Activated naive CD4-positive, alpha-beta T cell treated with Interleukin-2 at 50 U/mL for 16 hours (primary cell): ENCODE measurements around the gene PARP2.
"Not testable (repeated sequence)": the region's sequence is repeated elsewhere in the genome, so short reads cannot be mapped to it uniquely, and the experiment has no call there.

Experiments used
- DNase-seq: peaks from one replicate; pipeline ENCODE4 v3.0.0-alpha.2; 2020

PARP2 gene, protein sequence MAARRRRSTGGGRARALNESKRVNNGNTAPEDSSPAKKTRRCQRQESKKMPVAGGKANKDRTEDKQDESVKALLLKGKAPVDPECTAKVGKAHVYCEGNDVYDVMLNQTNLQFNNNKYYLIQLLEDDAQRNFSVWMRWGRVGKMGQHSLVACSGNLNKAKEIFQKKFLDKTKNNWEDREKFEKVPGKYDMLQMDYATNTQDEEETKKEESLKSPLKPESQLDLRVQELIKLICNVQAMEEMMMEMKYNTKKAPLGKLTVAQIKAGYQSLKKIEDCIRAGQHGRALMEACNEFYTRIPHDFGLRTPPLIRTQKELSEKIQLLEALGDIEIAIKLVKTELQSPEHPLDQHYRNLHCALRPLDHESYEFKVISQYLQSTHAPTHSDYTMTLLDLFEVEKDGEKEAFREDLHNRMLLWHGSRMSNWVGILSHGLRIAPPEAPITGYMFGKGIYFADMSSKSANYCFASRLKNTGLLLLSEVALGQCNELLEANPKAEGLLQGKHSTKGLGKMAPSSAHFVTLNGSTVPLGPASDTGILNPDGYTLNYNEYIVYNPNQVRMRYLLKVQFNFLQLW

DNA sequence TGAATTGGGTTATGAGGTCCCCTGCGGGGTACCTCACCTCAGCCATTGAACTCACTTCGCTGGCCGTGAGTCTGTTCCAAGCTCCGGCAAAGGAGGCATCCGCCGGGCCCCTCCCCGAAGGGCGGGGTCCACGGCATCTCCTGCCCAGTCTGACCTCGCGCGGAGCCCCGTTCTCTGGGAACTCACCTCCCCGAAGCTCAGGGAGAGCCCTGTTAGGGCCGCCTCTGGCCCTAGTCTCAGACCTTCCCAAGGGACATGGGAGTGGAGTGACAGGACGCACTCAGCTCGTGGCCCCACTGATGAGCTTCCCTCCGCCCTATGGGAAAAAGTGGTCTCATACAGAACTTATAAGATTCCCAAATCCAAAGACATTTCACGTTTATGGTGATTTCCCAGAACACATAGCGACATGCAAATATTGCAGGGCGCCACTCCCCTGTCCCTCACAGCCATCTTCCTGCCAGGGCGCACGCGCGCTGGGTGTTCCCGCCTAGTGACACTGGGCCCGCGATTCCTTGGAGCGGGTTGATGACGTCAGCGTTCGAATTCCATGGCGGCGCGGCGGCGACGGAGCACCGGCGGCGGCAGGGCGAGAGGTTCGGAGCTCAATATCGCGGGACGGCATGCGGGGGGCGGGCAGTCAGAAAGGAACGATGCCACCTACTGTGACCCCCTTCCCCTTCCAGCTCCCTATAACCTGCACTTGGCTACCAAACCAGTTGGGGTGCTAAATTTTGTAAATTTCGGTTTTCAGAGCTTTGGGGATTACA, at the start of gene PARP2:
Gene PARP2, plus strand, starts transcription at position 544 of the 770 bp plus-strand sequence. Its CDS starts 7 bp downstream, at position 551.
- peak; percentile 93 for DNase-seq

DNA sequence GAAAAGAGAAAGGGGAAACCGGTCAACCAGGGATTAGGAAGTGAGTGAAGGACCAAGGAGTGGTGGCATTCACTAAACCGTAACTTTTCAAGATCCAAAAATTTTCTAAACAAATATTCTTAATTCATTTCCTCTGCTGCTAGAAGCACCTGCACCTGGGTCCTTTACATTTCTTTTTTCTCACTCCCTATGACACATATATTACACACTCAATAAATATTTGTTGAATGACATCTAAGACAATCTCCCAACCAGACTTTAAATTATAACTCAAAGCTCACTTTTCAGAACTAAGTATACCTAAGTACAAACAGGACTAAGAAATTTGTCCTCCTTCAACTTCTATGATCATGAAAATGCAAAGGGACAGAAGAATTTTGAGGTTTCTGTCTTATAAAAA, 48.8 kb upstream of the PARP2 start:
- no peak for DNase-seq

DNA sequence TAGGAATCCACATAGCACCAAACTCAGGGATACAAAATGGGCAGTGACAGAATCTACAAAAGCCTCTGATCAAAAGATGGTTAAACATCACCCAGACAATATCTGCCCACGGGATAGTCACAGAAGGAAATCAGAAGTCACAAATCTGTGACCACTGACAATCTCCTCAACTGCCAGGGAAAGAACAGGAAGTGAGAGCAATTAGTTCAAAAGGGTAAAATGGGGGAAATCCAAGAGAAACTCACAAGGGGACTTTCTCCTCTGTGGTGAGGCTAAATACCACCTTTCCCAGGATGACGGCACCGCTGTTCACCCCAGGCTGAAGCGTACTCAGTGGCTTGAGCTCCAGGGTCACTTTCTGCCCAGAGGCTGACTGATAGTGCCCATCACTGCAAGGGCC, 48.4 kb upstream of the PARP2 start:
- DNase-seq, result no peak

DNA sequence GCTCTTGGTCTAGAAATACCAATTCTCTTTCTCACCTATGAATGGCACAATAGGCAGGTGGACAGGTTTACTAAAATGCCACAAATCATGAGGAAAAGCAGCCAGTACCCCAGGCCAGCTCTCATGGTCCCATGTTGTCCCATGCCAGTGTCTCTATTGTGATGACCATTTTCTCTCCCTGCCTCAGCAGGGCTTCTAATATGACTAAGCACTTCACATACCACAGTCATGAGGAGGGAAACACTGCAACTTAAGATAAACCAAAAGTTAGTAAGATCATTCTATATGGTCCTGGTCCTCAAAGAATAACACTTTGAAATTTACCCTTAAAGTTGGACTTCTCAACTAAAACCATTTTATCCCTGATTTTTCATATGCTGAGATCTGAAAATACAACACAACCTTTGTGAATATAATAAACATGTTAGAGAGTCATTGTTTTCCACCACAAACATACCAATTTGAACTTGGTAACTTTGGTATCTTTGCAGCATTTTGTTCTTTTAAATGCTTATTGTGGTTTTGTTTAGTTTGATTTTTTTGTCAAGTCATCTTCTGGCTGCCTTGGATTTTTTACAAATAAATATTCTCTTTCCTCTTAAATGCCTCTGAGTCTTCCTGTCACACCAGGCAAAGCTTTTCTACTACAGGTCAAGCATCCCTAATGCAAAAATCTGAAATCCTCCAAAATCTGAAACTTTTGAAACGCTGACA, 41.2 kb upstream of the PARP2 start:
- DNase-seq, result no peak

DNA sequence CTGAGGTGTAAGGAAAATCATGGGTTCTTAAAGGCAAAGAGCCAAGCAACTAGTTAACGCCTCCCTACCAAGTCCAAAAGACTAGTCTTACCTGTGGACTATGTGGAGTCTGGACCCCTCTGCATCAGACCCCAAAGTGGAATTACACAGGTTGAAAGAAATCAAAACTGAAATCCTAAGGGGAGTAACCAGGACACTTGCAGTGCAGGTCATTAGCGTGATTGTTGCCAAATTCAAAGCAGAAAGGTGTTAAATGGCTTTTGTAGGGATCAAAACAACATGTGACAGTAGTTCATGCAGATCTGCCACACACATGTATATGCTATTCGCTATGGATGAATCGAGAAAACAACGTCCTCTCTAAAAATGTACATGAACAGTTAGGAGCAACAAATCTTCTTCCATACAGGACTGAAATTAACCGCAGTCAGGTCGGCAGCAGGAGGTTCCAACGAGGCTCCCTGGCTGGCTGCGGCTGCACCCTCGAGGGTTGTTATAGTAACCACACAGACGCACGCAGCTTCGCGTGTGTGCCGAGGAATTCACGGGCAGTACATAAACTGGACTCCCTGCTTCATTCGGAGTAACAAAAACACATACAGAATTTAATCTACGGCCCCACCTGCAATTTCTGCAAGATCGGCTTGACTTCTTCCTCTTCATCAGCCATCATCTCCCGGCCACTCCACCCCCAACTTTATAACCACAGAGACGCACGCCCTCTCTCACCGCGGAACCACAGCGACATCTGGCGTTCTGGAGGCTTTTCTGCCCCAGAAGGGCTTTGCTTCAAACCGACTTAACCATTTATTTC, 38.0 kb upstream of the PARP2 start, which contains the start of gene TTC5:
Gene TTC5, minus strand, starts transcription at position 687 of the 814 bp plus-strand sequence. Its CDS starts 14 bp downstream, at position 673.
- peak; percentile 93 for DNase-seq

DNA sequence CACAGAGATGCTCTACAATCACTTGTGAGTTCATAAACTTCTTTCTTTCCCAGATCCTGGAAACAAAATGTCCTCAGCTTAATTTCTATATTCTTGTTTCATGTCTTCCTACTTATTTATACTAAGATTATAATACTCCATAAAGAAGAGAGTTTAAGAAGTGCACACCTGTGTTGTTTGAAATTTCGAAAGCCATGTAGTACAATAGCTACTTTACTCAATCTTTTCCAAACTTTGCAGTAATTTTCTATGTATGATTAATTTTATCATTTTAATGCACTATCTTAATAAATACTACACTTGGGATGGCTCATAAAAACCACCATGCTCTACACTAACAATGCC, 37.4 kb upstream of the PARP2 start:
- no peak for DNase-seq

DNA sequence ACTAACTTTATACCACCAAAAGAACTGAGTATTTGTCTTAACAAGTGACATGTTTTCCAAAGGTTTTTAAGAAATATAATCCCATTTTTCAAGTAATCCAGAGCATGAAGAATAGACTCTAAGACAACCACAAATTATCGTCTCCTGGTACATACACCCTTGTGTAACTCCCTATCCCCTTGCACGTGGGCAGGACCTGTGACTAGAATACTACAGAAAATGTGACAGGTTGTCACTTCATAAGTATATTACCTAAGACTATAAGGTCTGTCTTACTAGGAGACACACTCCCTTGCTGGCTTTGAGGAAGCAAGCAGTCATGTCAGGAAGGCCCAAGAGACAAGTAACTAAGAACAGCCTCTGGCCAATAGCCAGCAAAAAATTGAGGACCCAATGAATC, 29.4 kb upstream of the PARP2 start:
- DNase-seq, result no peak

DNA sequence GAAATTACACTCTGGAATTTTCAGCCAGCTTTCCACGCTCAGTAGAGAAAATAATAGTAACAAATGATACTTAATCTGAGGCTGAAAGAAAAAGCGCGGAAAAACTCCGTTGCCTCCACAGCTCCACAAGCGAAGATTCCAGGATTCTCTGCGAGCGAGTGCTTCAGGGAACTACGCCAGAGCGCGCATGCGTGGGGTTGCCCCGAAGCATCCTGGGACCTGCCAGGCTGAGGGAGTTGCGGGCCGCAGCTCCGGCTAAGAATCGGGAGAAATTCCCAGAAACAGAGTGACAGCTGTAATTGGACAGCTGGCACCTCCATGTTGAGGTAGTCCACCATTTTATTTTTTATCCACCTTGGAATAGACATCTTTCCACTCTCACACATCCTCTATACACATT, 25.7 kb upstream of the PARP2 start:
- no peak for DNase-seq

DNA sequence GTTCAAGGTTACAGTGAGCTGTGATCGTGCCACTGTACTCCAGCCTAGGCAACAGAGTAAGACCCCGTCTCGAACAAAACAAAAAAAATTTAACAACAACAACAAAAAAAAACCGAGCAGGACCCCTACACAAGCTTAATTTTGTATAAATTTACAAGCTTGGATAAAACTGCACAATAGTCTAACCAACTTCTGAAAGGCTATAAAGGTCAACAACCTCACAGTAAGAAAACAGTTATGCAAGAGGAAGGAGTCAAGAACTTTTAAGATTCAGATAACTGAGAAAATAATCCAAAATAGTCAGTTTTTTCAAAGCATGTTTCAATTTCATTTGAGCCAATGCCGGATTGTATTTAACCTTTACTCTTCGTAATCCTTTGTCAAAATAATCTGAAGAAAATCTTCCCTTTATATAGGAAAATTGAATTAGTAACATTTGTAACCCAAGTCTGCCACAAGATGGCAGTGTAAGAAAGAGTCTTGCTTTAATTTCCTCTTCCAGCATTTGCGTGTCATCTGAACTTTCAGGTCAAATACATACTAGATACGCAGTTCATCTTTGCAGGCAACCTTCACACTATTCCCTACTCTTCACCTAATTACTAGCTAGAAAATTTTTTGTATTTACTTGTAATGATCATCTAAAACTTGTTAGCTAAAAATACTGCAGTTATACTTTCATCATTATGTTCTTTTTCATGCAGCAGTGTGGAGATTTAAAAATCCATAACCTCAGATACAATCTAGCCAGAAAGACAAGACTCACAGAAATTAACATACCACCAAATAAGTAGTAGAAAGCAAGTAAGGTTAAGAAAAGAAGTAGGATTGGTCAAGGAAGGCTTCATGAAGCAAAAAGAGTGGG, 16.2 kb upstream of the PARP2 start:
- DNase-seq, result no peak

DNA sequence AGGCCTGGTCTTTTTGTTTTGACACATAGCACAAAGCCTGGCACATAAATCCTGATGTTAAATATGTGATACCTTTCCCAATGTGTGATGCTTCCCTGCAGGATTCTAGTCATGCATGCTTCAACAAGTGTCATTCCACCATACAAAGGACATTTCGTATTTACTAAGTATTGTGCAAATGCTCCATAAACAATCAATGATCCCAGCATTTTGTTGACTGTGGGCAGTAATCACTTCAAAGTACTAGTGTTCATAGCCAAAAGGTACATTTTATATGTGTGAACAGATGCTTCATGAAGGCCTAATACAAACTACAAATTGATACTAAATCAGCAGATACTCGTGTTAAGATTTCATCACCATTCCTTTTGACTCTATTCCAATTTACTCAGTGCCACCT, 14.7 kb upstream of the PARP2 start:
- DNase-seq, result no peak

DNA sequence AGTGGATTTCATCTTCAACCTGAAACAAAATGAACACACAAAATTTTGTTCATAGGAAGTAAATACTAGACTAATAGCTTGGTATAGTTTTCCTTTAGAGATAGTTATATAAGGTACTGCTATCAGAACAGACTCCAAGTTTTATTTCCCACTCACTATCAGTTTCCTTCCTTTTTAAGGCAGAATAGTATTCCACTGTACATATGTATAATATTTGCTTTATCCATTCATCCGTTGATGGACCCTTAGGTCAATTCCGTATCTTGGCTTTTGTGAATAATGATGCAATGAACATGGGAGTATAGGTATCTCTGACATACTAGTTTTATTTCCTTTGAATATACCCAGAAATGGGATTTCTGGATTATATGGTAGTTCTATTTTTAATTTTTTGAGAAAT, 14.1 kb upstream of the PARP2 start:
- no peak for DNase-seq

DNA sequence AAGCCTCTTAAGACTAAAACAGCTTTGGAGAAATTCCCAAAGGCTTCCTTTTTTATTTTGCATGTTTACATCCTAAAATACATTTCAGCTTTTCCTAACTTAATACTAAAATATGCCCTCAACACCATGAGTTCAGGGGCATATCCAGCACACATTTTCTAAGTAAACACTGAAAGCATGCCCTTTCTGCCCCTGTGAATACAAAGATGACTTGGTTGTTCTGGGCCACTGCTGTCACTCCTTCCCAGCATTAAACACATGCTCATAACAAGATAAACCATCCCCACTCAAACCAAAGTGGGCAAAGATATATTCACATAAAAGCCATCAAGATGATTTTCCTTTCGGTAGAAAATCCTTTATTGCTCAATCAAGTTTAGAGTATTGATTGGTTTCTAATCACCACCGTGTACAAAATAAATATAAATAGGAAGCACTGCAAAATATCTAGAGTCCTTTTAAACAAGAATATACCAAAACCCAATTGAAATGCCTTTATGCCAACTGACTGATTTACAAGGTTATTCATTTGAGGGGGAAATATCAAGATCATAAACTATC, 12.3 kb upstream of the PARP2 start:
- no peak for DNase-seq

DNA sequence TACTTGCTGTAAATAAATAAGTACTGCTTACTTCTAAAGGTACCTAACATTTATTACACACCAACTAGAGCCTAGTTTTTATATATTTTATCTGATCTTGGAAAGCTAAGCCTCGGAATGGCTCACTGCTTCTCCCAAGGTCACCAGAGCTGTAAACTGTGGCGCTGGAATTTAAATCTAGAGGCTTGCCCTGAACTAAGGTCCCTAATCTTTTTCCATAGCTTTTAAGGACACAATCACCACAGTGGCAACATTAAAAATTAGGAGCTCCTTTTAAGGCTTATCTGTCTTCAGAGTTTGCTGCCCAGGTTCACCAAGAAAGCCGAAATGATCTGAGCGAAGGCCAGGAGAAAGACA, 11.0 kb upstream of the PARP2 start:
- no peak for DNase-seq

DNA sequence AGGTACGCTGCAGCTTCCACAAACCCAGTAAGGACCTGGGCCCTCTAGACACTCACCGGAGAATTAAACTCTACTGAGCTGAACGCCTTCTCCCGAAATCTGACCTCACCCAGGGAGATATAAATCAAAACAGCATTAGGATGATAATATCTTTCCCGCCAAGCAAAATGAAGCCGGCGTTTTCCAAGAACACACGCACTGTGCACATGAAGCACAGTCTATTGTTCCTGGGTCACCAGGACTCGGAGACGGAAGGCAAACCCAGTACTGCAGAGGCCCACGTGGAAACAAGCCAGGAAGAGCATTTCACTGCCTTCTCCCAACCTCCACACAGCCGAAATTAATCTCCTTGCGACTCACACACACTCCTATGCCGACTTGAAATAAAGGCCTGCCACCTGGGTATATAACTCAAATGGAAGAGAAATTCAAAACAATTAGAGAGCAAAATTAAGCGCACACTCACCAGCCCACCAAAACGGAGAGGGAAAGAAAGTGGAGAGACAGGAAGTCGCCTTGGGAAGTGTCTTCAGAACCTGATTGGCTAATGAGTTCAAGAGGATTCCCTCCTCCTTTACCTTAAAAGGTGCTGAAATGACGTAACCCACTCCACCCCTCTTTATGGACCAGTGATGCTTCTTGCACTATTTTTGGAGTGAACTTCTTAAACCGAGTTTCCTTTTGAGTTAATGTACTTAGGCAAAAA, 10.5 kb upstream of the PARP2 start, which contains the start of gene CCNB1IP1:
Gene CCNB1IP1, minus strand, starts transcription at position 492 of the 706 bp plus-strand sequence. CDS start 16,756 bp downstream, outside the sequence.
- DNase-seq, result peak; percentile 32

DNA sequence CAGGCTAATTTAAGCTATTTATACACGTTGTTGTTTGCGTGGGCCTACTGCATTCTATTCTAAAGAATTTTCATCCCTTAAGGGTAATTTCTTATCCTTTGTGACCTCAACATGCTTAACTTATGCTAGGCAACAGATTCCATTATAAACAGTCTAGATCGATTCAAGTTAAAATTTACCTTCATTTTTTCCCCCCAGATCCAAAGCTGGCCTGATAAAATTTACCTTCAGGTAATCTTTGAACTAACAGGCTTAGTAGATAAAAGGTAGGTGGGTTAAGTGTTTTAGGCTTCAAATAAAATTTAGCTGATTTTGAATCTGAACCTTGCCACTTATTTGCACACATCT, 10.0 kb upstream of the PARP2 start:
- DNase-seq, result no peak

DNA sequence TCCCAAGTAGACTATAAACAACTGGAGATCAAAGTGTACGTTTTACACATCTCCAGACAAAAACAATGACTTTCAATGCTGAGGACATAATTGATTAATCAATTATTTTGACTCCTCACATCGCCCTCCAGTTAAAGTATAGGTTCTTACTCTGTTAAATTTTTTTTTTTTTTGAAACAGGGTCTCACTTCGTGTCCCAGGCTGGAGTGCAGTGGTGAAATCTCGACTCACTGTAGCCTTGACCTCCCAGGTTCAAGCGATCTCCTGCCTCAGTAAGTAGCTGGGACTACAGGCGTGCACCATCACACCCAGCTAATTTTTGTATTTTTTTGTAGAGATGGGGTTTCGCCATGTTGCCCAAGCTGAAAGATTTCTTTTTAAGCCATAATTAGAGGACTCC, 9.4 kb upstream of the PARP2 start:
- no peak for DNase-seq

DNA sequence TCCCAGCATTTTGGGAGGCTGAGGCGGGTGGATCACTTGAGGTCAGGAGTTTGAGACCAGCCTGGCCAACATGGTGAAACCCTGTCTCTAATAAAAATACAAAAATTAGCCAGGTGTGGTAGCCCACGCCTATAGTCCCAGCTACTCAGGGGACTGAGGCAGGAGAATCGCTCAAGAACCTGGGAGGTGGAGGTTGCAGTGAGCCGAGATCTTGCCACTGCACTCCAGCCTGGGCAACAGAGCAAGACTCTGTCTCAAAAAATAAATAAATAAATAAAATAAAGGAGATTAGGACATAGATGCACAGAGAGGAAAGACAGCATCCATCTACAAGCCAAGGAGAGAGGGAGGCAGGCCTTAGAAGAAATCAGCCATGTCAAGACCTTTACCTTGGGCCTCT, 2.4 kb upstream of the PARP2 start:
- not testable (repeated sequence) for DNase-seq

DNA sequence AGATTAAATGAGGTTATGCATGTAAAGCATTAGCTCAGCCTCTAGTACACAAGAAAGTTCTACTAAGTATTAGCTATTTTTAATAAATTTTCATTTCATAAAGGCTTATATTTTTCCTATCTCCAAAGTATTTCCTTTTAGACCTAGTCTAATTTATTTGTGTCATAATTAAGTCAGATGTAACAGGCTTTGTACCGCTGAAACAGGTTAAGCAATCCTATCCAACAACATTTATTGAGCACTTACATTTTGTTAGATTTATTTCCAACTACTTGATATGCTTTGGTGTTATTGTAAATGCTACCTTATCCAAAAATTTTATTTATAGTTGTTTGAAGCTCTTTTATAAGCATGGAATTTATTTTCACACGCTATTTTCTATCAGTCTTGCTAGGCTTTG, 1.8 kb upstream of the PARP2 start:
- no peak for DNase-seq

DNA sequence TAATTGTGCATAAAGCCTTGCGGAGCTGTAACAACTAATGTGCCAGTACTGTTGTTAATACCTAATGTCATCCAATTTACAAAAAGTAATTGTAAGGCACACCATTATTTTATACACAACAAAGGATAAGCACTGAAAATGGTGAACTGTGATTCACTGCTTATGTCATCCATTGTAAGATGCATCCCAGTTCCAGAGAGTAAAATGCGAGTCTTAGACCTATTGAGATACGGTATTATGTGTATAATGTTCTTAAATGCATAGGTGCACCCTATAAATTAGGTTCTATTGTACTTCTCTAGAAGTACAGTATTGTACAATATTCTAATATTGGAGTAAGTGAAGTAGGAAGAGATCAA, 406 bp downstream of the PARP2 start:
- DNase-seq, result no peak

DNA sequence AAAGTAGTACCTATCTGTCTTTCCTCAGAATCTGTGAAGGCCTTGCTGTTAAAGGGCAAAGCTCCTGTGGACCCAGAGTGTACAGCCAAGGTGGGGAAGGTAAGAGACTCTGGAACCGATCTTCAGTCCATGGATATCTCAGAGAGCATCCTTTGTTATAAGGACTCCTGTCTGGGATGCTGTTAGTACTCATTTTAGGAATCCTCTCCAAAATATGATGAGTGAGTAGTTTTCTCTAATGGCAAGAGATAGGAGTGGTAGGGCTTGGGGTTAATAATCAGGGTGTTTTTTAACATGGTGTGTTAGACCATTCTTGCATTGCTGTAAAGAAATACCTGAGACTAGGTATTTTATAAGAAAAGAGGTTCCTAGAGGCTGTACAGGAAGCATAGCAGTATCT, 1.9 kb downstream of the PARP2 start:
- no peak for DNase-seq

DNA sequence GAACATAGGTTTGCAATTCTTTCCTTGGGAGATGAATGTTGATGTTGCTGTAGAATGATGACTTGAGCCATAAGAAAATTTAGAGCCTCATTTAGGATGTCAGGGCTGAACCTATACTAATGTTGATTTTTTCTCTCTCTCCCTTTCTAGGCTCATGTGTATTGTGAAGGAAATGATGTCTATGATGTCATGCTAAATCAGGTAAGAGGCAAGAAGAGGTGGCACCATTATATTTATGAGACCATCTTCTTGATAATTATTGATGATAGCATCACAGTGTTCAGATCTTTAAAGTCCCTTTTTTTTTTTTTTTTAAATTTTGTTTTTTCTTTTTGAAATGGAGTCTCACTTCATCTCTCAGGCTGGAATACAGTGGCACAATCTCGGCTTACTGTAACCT, 3.3 kb downstream of the PARP2 start:
- DNase-seq, result no peak
